Mesodermal cell (in vitro differentiated cells): ENCODE measurements around the gene PROC. TPM values are rescaled to one million over a fixed set of nuclear protein-coding genes. Genes with fewer than 3 reads are reported as not detected.

ENCODE experiments used
- H3K27ac ChIP-seq: 2 replicates; pipeline ENCODE4 v1.7.0; 2013; ENCODE audit warnings: mild to moderate bottlenecking, low read depth, low read length, moderate library complexity; ENCODE audit not compliant: severe bottlenecking
- H3K36me3 ChIP-seq: 2 replicates; pipeline ENCODE4 v1.7.1; 2013; ENCODE audit warnings: mild to moderate bottlenecking, low read length, moderate library complexity; ENCODE audit not compliant: control insufficient read depth, insufficient read depth
- H3K4me1 ChIP-seq: one replicate; pipeline ENCODE4 v1.7.1; 2013; ENCODE audit warnings: mild to moderate bottlenecking, low read length; ENCODE audit not compliant: insufficient read depth, control insufficient read depth, poor library complexity, severe bottlenecking
- H3K4me3 ChIP-seq: 2 replicates; pipeline ENCODE4 v1.7.0; 2013; ENCODE audit warnings: low read length, control low read depth, mild to moderate bottlenecking; ENCODE audit not compliant: insufficient read depth, poor library complexity, severe bottlenecking; ENCODE audit errors: extremely low read depth
- H3K9me3 ChIP-seq: 2 replicates; pipeline ENCODE4 v1.7.1; 2013; ENCODE audit warnings: mild to moderate bottlenecking, low read length, moderate library complexity; ENCODE audit not compliant: control insufficient read depth
- WGBS, 2 experiments: methylation state at CpG; one replicate each; pipeline ENCODE4 v1.1.5; 2013; ENCODE audit warnings: missing lambda C conversion rate in 2 of 2; ENCODE audit not compliant: insufficient coverage in 2 of 2; 5-methylcytosine and 5-hydroxymethylcytosine counted together
- polyA plus RNA-seq, 2 experiments: library from polyadenylated mRNA; stranded (reverse); fragments of 50-300 nt; gene quantifications; one replicate each; pipeline ENCODE4 v1.2.3, GENCODE V29; 2013

Gene PROC
- polyA plus RNA-seq (2013, experiment 1 of 2) = not detected
- polyA plus RNA-seq (2013, experiment 2 of 2) = not detected

DNA sequence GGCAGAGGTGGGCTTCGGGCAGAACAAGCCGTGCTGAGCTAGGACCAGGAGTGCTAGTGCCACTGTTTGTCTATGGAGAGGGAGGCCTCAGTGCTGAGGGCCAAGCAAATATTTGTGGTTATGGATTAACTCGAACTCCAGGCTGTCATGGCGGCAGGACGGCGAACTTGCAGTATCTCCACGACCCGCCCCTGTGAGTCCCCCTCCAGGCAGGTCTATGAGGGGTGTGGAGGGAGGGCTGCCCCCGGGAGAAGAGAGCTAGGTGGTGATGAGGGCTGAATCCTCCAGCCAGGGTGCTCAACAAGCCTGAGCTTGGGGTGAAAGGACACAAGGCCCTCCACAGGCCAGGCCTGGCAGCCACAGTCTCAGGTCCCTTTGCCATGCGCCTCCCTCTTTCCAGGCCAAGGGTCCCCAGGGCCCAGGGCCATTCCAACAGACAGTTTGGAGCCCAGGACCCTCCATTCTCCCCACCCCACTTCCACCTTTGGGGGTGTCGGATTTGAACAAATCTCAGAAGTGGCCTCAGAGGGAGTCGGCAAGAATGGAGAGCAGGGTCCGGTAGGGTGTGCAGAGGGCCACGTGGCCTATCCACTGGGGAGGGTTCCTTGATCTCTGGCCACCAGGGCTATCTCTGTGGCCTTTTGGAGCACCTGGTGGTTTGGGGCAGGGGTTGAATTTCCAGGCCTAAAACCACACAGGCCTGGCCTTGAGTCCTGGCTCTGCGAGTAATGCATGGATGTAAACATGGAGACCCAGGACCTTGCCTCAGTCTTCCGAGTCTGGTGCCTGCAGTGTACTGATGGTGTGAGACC, at the start of gene PROC:
PROC (plus strand) TSS at position 128 of the 812 bp plus-strand sequence. CDS start 1,516 bp downstream, outside the sequence.
- WGBS, 2 experiments = 91 to 93% methylated on average over 14 to 15 of the region's 16 CpGs
- Histone ChIP-seq H3K4me3 (no peak within 1 kb of the TSS), H3K9me3 (no peaks in the 10 kb centered on the region), H3K4me1 (peaks cover 8% of the 10 kb centered on the region), H3K36me3 (no peaks in the 10 kb centered on the region), H3K27ac (no peak within 1 kb of the TSS)

DNA sequence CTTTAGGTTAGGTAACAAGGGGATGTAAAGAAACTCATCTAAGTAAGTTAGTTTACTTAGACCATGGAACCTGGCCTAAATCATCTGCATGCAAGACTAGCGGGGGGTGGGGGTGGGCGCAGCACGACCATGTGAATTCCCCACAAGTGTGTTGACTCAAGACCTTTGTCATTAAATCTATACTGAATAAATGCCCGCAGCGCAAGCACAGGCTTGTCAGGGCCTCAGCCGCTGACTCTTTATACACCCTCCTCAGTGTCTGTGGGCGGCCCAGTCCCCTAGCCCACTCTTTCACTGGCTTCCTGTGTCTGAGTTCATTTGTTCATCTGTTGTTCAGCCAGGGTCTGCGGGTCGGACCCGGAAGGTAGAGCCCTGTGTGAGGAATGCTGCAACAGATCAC, 48.2 kb upstream of the PROC start:
- 95 to 96% methylated on average over 9 to 10 of the region's 10 CpGs for WGBS, 2 experiments
- Histone ChIP-seq H3K4me3 (no peak overlapping the region), H3K4me1 (no peaks in the 10 kb centered on the region), H3K9me3 (peaks cover 36% of the 10 kb centered on the region), H3K36me3 (no peaks in the 10 kb centered on the region), H3K27ac (no peak overlapping the region)

DNA sequence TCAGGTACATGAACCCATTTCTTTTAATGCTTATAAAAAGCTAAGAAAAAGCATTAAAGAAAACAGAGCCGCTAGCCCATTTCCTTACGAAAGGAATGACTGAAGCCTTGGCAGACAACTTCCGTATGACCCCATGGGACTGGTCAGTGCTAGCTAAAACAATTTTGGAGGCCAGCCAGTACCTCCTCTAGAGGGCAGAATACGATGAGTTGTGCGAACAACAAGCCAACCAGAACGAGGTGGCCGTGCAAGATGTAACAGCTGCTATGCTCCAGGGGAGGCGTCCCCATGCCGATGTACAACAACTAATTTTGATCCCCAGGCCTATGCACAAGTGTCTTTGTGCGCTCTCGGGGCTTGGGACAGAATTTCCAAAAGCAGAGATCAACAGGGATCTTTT, 47.2 kb upstream of the PROC start:
- H3K36me3 ChIP-seq = no peaks in the 10 kb centered on the region
- H3K27ac ChIP-seq = no peak overlapping the region
- H3K4me3 ChIP-seq = no peak overlapping the region
- no peaks in the 10 kb centered on the region for H3K4me1 ChIP-seq
- peaks cover 36% of the 10 kb centered on the region for H3K9me3 ChIP-seq
- WGBS, 2 experiments = 95 to 96% methylated on average over 11 of the region's 11 CpGs

DNA sequence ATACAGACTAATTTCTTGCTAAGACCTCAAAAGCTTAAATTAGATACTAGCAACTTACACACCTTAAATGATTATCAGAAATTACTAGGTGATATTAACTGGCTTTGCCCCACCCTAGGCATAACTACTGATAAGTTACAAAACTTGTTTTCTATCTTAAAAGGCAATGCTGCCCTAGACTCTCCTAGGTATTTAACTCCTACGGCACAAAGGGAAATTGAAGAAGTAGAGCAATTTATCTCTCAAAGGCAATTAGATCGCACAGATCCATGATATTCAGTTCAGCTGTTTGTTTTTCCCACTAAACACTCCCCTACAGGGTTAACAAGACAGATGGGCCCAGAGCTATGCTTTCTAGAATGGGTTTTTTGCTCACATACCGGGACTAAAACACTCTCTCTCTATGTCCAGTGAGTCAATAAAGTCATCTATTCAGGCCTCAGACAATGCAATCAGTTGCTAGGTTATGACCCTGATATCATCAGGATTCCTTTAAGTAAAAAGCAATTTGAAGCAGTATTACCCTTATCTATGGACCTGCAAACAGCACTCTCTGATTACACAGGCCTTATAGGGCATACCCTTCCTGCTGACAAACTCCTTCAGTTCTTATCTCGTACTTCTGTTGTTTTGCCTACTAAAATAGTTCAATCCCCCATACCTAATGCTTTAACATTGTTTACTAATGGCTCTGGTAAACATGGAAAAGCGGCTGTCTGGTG, 44.7 kb upstream of the PROC start:
- Histone ChIP-seq H3K9me3 (peaks cover 42% of the 10 kb centered on the region), H3K27ac (no peak overlapping the region), H3K4me3 (no peak overlapping the region), H3K36me3 (peaks cover 7% of the 10 kb centered on the region), H3K4me1 (no peaks in the 10 kb centered on the region)
- WGBS, 2 experiments = 87 to 96% methylated on average over 4 of the region's 5 CpGs

DNA sequence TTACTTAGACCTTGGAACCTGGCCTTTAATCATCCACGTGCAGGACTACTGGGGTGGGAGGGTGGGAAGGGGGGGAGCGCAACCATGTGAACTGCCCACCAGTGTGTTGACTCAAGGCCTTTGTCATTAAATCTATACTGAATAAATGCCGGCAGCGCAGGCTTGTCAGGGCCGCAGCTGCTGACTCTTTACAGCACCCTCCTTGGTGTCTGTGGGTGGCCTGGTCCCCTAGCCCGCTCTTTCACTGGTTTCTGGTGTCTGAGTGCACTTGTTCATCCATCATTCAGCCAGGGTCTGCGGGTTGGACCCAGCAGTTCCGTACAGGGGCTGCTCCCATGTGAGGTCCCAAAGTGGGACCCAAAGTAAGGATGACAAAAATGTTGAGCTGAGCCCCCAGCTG, 42.0 kb upstream of the PROC start:
- Histone ChIP-seq H3K36me3 (peaks cover 7% of the 10 kb centered on the region), H3K4me3 (no peak overlapping the region), H3K9me3 (peaks cover 30% of the 10 kb centered on the region), H3K27ac (no peak overlapping the region), H3K4me1 (no peaks in the 10 kb centered on the region)
- 94 to 100% methylated on average over 6 of the region's 8 CpGs for WGBS, 2 experiments

DNA sequence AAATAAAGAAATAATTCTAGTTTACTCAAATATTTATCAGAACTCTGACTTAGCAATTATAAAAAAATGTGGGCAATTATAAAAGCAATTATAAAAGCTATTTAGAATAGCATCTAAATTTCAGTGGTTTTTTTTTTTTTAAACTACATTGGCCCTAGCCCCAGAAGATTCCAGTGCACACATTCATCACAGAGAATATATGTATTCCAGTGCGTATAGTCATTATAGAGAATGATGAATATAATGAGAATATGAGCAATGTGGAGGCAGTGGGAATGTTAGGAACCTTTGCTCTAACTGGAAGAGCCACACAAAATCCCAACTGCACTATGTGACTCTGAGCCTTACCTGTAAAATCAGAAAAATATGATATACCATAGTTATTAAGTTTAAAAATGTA, 41.0 kb upstream of the PROC start:
- H3K36me3 ChIP-seq = peaks cover 7% of the 10 kb centered on the region
- no CpG with 5 or more reads among the region's 1 CpG for WGBS, 2 experiments
- H3K27ac ChIP-seq = no peak overlapping the region
- peaks cover 24% of the 10 kb centered on the region for H3K9me3 ChIP-seq
- no peaks in the 10 kb centered on the region for H3K4me1 ChIP-seq
- no peak overlapping the region for H3K4me3 ChIP-seq

DNA sequence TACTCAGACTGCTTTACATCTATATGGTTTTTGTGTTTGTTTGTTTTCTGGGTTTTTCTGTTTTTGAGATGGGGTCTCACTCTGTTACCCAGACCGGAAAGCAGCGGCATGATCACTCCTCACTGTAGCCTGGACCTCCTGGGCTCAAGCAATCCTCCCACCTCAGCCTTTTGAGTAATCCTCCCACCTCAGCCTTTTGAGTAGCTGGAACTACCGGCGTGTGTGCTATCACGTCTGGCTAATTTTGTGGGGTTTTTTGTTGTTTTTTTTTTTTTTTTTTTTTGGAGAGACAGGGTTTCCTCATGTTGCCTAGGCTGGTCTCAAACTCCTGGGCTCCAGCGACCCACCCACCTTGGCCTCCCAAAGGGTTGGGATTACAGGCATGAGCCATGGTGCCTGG, 39.5 kb upstream of the PROC start:
- H3K36me3 ChIP-seq = peaks cover 7% of the 10 kb centered on the region
- no CpG with 5 or more reads among the region's 6 CpGs for WGBS, 2 experiments
- peaks cover 11% of the 10 kb centered on the region for H3K9me3 ChIP-seq
- no peak overlapping the region for H3K27ac ChIP-seq
- H3K4me1 ChIP-seq = no peaks in the 10 kb centered on the region
- no peak overlapping the region for H3K4me3 ChIP-seq

DNA sequence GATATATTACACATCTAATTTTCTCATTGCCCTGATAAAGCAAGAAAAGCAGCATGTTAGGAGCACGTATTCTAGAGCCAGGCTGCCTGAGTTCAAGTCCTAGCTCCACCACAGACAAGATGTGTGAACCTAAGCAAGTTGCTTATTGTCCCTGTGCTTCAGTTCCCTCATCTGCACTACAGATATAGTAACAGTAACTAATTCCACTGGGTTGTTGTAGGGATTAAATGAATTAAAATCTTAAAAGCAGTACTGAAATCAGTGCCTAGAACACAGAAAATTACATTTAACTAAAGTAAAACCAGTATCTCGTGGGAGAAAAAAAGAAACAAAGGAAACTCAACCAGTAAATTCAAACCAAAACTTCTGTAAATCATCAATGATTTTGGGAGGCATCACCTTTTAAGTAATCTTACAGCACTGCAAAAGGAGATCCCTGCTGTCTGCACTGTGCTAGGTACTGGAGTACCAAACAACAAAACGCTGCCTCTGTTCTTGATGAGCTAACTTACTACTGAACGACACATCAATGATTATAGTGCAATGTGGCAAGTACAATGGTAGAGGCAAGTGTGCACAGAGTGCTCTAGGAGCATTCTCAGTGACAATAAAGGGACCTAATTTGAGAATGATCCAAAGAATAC, 38.4 kb upstream of the PROC start:
- Histone ChIP-seq H3K9me3 (peaks cover 6% of the 10 kb centered on the region), H3K4me1 (no peaks in the 10 kb centered on the region), H3K36me3 (peaks cover 7% of the 10 kb centered on the region), H3K27ac (no peak overlapping the region), H3K4me3 (no peak overlapping the region)
- 100% methylated on average over 2 to 3 of the region's 4 CpGs for WGBS, 2 experiments

DNA sequence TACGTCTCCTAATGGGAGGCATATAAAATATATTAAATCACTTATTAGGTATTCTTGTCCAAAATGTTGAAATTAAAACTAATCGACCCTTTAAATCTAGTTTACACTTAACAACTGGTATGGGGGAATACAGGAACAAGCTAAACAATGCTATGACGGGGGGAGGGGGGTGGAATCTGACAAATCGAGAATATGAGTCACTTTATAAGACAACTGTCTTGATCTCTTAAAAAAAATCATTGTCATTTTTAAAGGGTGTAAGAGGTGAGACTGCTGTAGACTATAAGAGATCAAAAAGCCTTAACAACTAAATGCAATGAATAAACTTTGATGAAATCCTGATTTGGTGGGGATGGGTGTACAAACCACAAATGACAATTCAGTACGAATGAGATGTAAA, 36.5 kb upstream of the PROC start:
- WGBS, 2 experiments = 94% methylated on average over 3 of the region's 5 CpGs; no CpG with 5 or more reads in 1 of the 2 experiments
- H3K27ac ChIP-seq = no peak overlapping the region
- peaks cover under 1% of the 10 kb centered on the region for H3K9me3 ChIP-seq
- H3K36me3 ChIP-seq = peaks cover 1% of the 10 kb centered on the region
- peaks cover 4% of the 10 kb centered on the region for H3K4me1 ChIP-seq
- no peak overlapping the region for H3K4me3 ChIP-seq

DNA sequence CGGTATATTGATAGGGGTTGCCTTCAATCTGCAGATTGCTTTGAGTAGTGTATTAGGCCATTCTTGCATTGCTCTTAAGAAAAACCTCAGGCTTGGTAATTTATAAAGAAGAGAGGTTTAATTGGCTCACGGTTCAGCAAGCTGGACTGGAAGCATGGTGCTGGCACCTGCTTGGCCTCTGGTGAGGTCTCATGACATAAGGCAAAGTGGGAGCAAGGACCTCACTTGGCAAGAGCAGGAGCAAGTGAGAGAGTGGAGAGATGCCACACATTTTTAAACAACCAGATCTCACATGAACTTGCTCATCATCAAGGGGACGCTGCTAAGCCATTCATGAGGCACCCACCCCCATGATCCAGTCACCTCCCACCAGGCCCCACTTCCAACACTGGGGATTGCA, 35.4 kb upstream of the PROC start:
- no peaks in the 10 kb centered on the region for H3K36me3 ChIP-seq
- WGBS, 2 experiments = 93% methylated on average over 3 of the region's 3 CpGs; no CpG with 5 or more reads in 1 of the 2 experiments
- no peak overlapping the region for H3K27ac ChIP-seq
- no peak overlapping the region for H3K4me3 ChIP-seq
- H3K9me3 ChIP-seq = no peaks in the 10 kb centered on the region
- peaks cover 4% of the 10 kb centered on the region for H3K4me1 ChIP-seq
